ENCODE measurements around the gene SPECC1.

The SPECC1 gene

DNA sequence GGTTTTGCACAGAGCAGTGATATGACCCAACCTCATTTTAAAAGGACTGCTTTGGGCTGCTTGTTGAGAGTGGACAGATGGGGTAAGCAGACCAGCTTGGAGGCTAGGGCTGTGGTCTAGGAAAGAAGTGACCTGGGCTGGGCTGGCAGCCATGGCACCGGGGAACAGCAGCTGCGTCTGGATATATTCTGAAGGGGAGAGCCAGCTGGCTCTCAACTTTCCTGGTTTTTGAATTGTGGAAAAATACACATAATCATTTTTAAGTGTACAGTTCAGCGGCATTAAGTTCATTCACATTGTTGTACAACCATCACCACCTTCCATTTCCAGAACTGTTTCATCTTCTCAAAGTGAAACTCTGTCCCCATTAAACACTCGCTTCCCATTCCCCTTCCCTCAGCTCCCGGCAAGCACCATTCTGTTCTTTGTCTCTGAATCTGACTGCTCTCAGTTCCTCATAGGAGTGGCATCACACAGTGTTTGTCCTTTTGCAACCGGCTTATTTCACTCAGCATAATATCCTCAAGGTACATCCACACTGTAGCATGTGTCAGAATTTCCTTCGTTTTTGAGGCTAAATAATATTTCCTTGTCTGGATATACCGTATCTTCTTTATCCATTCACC lies 113.2 kb downstream of the SPECC1 start:
- Histone ChIP-seq H3K27ac (ENCODE audit: low read length) (no peak overlapping the region), H3K4me3 (ENCODE audit: low read length) (no peak overlapping the region), H3K9me3 (ENCODE audit: control insufficient read depth, low read depth, low read length) (no peaks in the 10 kb centered on the region), H3K4me1 (ENCODE audit: control insufficient read depth, low read depth, low read length) (no peaks in the 10 kb centered on the region), H3K27me3 (ENCODE audit: control insufficient read depth, insufficient read depth, low read length) (no peaks in the 10 kb centered on the region), H3K36me3 (ENCODE audit: control insufficient read depth, low read depth, low read length) (no peaks in the 10 kb centered on the region), H3K9ac (ENCODE audit: low read length) (no peak overlapping the region)

DNA sequence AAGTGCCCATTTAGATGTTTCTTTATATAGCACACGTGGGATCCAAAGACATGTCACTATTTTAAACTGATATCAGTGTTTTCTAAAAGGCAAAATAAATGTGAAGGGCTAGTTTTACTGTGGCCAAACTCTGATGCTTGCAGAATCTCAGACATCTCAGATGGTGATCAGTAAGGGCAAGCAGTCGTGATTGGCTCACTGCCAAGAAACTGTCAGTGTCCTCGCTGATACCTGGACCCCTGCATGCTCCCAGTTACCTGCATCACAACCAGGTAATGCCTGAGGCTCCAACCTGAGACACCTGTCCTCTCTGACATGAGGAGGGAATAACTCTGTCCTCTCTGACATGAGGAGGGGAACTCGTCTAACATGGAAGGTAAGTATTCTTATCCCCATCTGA lies 114.0 kb downstream of the SPECC1 start:
- no peaks in the 10 kb centered on the region for H3K27me3 ChIP-seq (ENCODE audit: control insufficient read depth, insufficient read depth, low read length)
- no peak overlapping the region for H3K27ac ChIP-seq (ENCODE audit: low read length)
- H3K9ac ChIP-seq (ENCODE audit: low read length), result no peak overlapping the region
- no peaks in the 10 kb centered on the region for H3K36me3 ChIP-seq (ENCODE audit: control insufficient read depth, low read depth, low read length)
- no peaks in the 10 kb centered on the region for H3K9me3 ChIP-seq (ENCODE audit: control insufficient read depth, low read depth, low read length)
- H3K4me3 ChIP-seq (ENCODE audit: low read length), result no peak overlapping the region
- no peaks in the 10 kb centered on the region for H3K4me1 ChIP-seq (ENCODE audit: control insufficient read depth, low read depth, low read length)

DNA sequence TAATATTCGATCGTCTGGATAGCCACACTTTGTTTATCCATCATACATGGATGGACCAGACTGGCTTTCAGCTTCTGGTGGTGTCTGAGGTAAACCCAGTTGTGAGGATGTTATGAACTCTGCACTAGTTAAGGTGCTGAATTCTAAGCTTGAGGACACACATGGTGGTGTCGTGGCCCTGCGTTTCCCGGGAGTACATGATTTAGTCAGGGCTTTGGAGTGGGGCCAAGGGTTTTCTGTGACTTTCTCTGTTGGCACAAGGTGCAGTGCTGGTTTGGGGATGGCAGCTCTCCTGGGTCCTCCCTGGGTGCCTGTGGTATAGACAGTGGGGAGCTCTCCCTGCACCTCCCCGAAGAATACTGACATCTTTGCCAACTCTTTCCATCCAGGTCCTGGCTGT lies 116.6 kb downstream of the SPECC1 start:
- H3K27ac ChIP-seq (ENCODE audit: low read length), result no peak overlapping the region
- no peaks in the 10 kb centered on the region for H3K27me3 ChIP-seq (ENCODE audit: control insufficient read depth, insufficient read depth, low read length)
- no peak overlapping the region for H3K9ac ChIP-seq (ENCODE audit: low read length)
- H3K36me3 ChIP-seq (ENCODE audit: control insufficient read depth, low read depth, low read length), result no peaks in the 10 kb centered on the region
- H3K9me3 ChIP-seq (ENCODE audit: control insufficient read depth, low read depth, low read length), result no peaks in the 10 kb centered on the region
- H3K4me1 ChIP-seq (ENCODE audit: control insufficient read depth, low read depth, low read length), result no peaks in the 10 kb centered on the region
- no peak overlapping the region for H3K4me3 ChIP-seq (ENCODE audit: low read length)

GRCh38 chr17:20127360-20128035 lies 118.3 kb downstream of the SPECC1 start:
- no peaks in the 10 kb centered on the region for H3K4me1 ChIP-seq (ENCODE audit: control insufficient read depth, low read depth, low read length)
- H3K36me3 ChIP-seq (ENCODE audit: control insufficient read depth, low read depth, low read length), result no peaks in the 10 kb centered on the region
- no peaks in the 10 kb centered on the region for H3K27me3 ChIP-seq (ENCODE audit: control insufficient read depth, insufficient read depth, low read length)
- no peak overlapping the region for H3K27ac ChIP-seq (ENCODE audit: low read length)
- H3K9me3 ChIP-seq (ENCODE audit: control insufficient read depth, low read depth, low read length), result peaks cover 3% of the 10 kb centered on the region
- H3K4me3 ChIP-seq (ENCODE audit: low read length), result no peak overlapping the region
- H3K9ac ChIP-seq (ENCODE audit: low read length), result no peak overlapping the region

DNA sequence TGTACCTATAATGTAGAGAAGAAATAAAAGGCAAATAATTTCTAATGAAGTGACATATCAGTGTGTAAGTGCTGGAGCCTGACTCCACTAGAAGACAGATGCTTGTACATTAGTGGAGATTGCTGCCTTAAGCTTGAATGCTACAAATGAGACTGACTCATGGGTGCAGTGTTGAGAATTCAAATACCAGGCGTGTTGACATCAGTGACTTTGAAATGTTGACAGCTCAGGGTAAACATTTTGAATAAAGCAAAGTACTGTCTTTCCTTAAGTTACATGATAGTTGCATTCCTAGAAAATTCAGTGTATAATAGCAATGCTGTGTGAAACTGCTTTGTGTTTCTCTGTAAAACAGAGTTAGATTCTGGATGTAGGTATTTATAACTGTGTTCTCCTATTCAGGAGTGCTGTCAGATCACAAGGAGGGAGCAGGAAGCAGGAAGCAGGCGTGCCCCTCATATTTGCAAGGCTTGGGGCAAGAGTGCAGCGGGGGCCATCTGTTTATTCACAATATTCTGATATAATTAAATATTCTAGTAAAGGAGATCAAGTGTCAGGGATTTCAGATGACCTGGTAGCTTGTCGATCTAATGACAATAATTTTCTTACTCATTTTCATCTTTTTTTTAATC lies 119.0 kb downstream of the SPECC1 start:
- Histone ChIP-seq H3K9ac (ENCODE audit: low read length) (no peak overlapping the region), H3K27ac (ENCODE audit: low read length) (no peak overlapping the region), H3K4me1 (ENCODE audit: control insufficient read depth, low read depth, low read length) (peaks cover 3% of the 10 kb centered on the region), H3K9me3 (ENCODE audit: control insufficient read depth, low read depth, low read length) (peaks cover 3% of the 10 kb centered on the region), H3K27me3 (ENCODE audit: control insufficient read depth, insufficient read depth, low read length) (no peaks in the 10 kb centered on the region), H3K36me3 (ENCODE audit: control insufficient read depth, low read depth, low read length) (no peaks in the 10 kb centered on the region), H3K4me3 (ENCODE audit: low read length) (no peak overlapping the region)

DNA sequence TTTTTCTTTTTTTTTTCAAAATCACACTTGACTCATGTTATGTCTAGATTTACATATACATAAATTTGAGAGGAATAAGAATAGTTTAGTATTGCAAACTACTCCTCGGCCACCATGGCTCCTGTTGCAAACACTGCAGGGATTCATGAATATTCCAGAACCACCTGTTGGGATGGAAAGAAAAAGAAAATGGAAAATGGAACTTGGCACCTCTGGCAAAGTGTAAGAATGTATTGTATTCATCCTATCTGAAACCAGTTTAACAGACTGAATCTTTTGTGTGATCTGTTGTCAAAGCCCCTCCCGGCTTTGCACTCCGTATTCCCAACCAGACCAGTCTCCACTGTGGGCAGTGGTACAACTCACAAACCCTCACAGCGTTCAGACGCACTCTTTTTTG lies 124.4 kb downstream of the SPECC1 start:
- Histone ChIP-seq H3K27me3 (ENCODE audit: control insufficient read depth, insufficient read depth, low read length) (no peaks in the 10 kb centered on the region), H3K4me3 (ENCODE audit: low read length) (peak overlapping the region; percentile 15), H3K9me3 (ENCODE audit: control insufficient read depth, low read depth, low read length) (peaks cover 3% of the 10 kb centered on the region), H3K36me3 (ENCODE audit: control insufficient read depth, low read depth, low read length) (no peaks in the 10 kb centered on the region), H3K27ac (ENCODE audit: low read length) (peak overlapping the region; percentile 64), H3K4me1 (ENCODE audit: control insufficient read depth, low read depth, low read length) (peaks cover 21% of the 10 kb centered on the region), H3K9ac (ENCODE audit: low read length) (no peak overlapping the region)

DNA sequence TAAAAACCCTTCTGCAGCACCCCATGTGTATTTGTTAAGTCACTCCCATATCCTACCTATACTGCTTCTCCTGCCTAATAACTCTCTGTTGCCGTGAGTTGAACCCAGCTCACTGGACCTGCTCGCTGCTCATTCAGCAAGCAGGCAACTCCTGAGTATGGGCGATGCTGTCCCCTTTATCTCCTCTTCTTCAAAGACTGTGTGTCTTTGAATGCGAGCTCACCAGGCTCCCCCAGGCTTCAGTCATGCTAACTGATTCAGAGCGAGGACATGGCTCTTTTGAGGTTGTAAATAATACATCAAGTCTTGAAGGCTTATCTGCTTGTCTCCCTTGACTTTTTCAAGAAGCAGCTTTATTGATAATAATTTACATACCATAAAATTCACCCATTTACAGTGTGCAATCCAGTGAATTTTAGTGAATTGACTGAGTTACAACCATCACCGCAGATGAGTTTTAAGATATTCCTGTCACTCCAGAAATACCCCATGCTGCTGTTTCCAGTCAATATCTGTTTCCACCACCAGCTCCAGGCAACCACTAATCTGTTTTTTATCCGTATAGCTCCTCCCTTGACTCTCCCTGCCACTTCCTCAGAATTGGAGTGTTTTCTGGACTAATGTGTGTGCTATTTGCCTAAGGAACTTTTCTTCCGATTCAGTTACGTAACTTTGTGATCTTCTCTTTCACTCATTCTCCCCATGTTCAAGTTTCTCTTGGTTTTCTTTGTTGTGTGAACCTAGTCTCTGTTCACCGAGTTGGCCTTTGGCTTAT lies 132.2 kb downstream of the SPECC1 start:
- H3K4me1 ChIP-seq (ENCODE audit: control insufficient read depth, low read depth, low read length), result peaks cover 16% of the 10 kb centered on the region
- H3K27me3 ChIP-seq (ENCODE audit: control insufficient read depth, insufficient read depth, low read length), result no peaks in the 10 kb centered on the region
- H3K9me3 ChIP-seq (ENCODE audit: control insufficient read depth, low read depth, low read length), result no peaks in the 10 kb centered on the region
- H3K36me3 ChIP-seq (ENCODE audit: control insufficient read depth, low read depth, low read length), result no peaks in the 10 kb centered on the region
- H3K4me3 ChIP-seq (ENCODE audit: low read length), result no peak overlapping the region
- H3K9ac ChIP-seq (ENCODE audit: low read length), result no peak overlapping the region
- no peak overlapping the region for H3K27ac ChIP-seq (ENCODE audit: low read length)

DNA sequence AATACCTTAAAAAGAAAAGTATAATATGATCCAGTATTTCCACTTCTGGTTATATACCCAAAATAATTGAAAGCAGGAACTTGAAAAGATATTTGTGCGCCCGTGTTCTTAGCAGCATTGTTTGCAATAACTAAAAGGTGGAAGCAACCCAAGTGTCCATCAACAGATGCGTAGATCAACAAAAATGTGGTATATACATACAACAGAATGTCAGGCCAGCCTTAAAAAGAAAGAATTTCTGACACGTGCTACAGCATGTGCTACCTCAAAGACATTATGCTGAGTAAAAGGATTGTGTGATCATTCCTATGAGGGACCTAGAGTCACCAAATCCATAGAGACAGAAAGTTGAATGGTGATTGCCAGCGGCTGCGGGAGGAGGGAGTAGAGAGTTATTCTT lies 133.1 kb downstream of the SPECC1 start:
- Histone ChIP-seq H3K27me3 (ENCODE audit: control insufficient read depth, insufficient read depth, low read length) (no peaks in the 10 kb centered on the region), H3K9ac (ENCODE audit: low read length) (no peak overlapping the region), H3K36me3 (ENCODE audit: control insufficient read depth, low read depth, low read length) (no peaks in the 10 kb centered on the region), H3K4me1 (ENCODE audit: control insufficient read depth, low read depth, low read length) (peaks cover 16% of the 10 kb centered on the region), H3K9me3 (ENCODE audit: control insufficient read depth, low read depth, low read length) (no peaks in the 10 kb centered on the region), H3K4me3 (ENCODE audit: low read length) (no peak overlapping the region), H3K27ac (ENCODE audit: low read length) (no peak overlapping the region)

- H3K9me3 ChIP-seq (ENCODE audit: control insufficient read depth, low read depth, low read length), result no peaks in the 10 kb centered on the region
- H3K27me3 ChIP-seq (ENCODE audit: control insufficient read depth, insufficient read depth, low read length), result no peaks in the 10 kb centered on the region
- peaks cover 16% of the 10 kb centered on the region for H3K4me1 ChIP-seq (ENCODE audit: control insufficient read depth, low read depth, low read length)
- no peak overlapping the region for H3K27ac ChIP-seq (ENCODE audit: low read length)
- H3K36me3 ChIP-seq (ENCODE audit: control insufficient read depth, low read depth, low read length), result no peaks in the 10 kb centered on the region
- no peak overlapping the region for H3K9ac ChIP-seq (ENCODE audit: low read length)
- H3K4me3 ChIP-seq (ENCODE audit: low read length), result no peak overlapping the region
Measured at GRCh38 chr17:20143740-20144139, 134.6 kb downstream of the SPECC1 start.

DNA sequence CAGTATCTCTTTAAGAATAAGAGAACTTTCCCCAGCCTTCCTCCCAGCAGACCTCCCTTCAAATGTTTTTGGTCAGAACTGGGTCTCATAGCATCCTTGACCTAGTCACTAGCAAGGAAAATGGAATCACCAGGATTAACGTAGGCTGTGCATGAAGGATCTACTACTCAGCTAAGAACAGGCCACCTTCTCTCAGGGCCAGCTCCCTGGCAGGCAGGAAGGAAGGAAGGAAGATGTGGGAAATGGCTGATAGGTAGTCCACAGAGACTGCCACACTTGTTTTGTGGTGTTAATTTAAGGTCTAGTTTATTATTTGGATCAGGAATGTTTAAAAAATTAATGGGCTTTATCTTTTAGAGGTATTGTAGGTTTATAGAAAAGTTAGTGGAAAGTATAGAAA lies 136.4 kb downstream of the SPECC1 start:
- Histone ChIP-seq H3K4me1 (ENCODE audit: control insufficient read depth, low read depth, low read length) (peaks cover 12% of the 10 kb centered on the region), H3K4me3 (ENCODE audit: low read length) (no peak overlapping the region), H3K9ac (ENCODE audit: low read length) (no peak overlapping the region), H3K9me3 (ENCODE audit: control insufficient read depth, low read depth, low read length) (no peaks in the 10 kb centered on the region), H3K27me3 (ENCODE audit: control insufficient read depth, insufficient read depth, low read length) (no peaks in the 10 kb centered on the region), H3K36me3 (ENCODE audit: control insufficient read depth, low read depth, low read length) (no peaks in the 10 kb centered on the region), H3K27ac (ENCODE audit: low read length) (no peak overlapping the region)

DNA sequence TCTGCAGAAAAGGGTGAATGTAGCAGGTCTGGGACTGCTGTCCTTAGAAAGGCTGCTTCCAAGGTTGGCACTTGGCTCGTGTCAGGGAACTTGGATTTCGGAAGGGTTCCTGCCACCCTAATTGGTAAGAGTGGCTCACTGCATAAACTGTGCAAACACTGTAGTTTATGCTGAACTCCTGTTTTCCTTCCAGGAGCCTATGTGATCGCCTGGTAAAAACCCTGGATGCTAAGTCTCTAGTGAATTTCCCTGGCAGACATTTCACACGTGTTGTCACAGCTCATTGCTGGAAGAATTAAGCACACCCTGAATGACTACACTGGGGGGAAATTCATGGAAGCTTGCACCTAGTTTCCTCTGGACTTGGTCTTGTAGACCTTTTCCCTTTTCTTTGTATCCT lies 140.1 kb downstream of the SPECC1 start:
- no peak overlapping the region for H3K27ac ChIP-seq (ENCODE audit: low read length)
- H3K27me3 ChIP-seq (ENCODE audit: control insufficient read depth, insufficient read depth, low read length), result peaks cover 3% of the 10 kb centered on the region
- H3K4me1 ChIP-seq (ENCODE audit: control insufficient read depth, low read depth, low read length), result no peaks in the 10 kb centered on the region

More for the DNA sequence above, 140.1 kb downstream of the SPECC1 start:
- Histone ChIP-seq H3K9me3 (ENCODE audit: control insufficient read depth, low read depth, low read length) (no peaks in the 10 kb centered on the region), H3K9ac (ENCODE audit: low read length) (no peak overlapping the region), H3K4me3 (ENCODE audit: low read length) (no peak overlapping the region), H3K36me3 (ENCODE audit: control insufficient read depth, low read depth, low read length) (no peaks in the 10 kb centered on the region)

All from iPS-18a (cell line).